22Rv1 (cell line): ENCODE data around the gene AFDN.

Experiments
- ZFX ChIP-seq: fragments of 450-650 bp; IDR thresholded peaks from 2 replicates; pipeline ENCODE4 v1.6.1; 2017; ENCODE audit warnings: antibody characterized with exemption, borderline replicate concordance
- TF ChIP-seq, protein P1 (sequence below): fragments of 450-650 bp; IDR thresholded peaks from 2 replicates; pipeline ENCODE4 v1.5.1; 2017; ENCODE audit warnings: mild to moderate bottlenecking

DNA sequence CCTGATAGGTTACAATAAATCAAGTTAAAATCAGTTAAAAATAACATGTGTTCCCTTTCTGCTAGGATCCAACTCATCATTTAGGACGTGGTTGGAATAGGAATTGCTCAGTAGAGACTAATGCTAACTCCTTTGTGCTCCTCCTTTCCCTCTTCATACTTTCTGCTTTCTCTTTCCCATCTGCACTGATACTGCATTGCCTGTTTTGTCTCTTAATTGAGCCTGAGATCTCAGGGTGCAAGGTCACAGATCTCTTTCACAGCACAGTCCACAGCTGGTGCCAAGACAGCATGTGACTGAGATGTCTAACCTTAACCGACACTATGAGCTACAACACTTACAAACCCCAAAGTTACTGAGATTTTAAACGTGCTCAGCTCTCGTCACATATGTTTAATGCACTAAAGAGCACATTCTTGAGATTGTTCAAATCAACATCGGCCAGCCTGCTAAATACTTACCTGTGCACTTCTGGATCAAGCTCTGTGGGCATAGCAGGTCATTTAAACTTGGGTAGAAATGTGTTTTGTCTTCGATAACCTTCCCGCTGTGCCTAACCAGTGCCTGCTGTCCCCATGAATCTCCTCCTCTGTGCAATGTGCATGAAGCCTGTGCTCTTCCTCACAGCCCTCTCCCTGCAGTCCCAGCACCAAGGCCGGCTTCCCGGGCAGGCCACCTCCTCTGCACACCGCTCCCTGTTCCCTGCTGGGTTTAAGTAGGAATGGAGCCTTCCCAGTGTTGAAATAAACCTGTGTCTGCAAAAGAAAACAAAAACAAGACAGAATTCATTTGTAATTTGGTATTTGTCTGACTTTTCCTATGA, 39.6 kb upstream of the AFDN start:
- TF ChIP-seq, protein P1, sequence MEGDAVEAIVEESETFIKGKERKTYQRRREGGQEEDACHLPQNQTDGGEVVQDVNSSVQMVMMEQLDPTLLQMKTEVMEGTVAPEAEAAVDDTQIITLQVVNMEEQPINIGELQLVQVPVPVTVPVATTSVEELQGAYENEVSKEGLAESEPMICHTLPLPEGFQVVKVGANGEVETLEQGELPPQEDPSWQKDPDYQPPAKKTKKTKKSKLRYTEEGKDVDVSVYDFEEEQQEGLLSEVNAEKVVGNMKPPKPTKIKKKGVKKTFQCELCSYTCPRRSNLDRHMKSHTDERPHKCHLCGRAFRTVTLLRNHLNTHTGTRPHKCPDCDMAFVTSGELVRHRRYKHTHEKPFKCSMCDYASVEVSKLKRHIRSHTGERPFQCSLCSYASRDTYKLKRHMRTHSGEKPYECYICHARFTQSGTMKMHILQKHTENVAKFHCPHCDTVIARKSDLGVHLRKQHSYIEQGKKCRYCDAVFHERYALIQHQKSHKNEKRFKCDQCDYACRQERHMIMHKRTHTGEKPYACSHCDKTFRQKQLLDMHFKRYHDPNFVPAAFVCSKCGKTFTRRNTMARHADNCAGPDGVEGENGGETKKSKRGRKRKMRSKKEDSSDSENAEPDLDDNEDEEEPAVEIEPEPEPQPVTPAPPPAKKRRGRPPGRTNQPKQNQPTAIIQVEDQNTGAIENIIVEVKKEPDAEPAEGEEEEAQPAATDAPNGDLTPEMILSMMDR: no peak
- TF ChIP-seq ZFX: no peak
